HG02763 (cell line): ENCODE results near the gene PAGR1.
"Not testable (repeated sequence)": the region's sequence is repeated elsewhere in the genome, so short reads cannot be mapped to it uniquely, and the experiment has no call there.

ENCODE experiments used
- ATAC-seq: cut with Tn5 transposase; IDR thresholded peaks from one replicate; pipeline ENCODE4 v1.9.1; 2021; ENCODE audit warnings: mild to moderate bottlenecking, moderate library complexity; ENCODE audit not compliant: unreplicated experiment

The PAGR1 gene

DNA sequence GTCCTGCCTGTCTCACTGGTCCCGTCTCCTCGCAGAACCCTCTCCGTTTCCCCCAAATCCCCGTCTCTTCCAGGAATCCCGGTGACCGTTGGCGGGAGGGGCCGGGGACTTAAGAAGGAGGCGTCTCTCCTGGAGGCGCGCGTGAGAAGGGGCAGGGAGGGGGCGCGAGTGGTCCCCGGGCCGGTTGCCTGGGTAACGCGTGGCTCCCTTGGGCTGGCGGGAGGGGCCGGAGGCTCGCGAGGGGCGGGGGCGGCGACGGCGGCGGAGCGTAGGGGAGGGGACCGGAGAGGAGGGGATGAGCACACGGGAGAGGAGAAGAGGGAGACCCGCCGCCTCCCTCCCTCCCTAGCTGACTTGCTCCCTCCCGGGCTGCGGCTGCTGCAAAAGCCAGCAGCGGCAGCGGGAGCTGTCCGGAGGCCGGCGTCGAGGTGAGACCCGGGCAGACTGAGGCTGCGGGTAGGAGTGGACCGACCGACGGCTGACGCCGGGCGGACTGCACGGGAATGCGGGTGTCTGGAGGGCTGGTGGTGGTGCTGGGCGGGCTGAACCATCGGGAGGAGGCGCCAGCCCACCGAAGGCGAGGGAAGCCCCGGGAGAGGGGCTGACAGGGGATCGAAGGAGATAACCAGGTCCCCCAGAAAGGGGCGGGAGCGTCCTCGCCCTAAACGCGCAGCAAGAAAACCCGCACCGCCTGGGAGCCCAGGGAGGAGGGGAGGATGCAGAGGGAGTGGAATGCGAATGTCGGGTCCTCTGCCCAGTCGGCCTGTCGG is 3.9 kb upstream of the PAGR1 start, which contains the start of gene PRRT2:
Gene PRRT2 (plus strand): TSS at position 298 of the 770 bp plus-strand sequence. CDS start 862 bp downstream, outside the sequence.
- ATAC-seq, result no peak

DNA sequence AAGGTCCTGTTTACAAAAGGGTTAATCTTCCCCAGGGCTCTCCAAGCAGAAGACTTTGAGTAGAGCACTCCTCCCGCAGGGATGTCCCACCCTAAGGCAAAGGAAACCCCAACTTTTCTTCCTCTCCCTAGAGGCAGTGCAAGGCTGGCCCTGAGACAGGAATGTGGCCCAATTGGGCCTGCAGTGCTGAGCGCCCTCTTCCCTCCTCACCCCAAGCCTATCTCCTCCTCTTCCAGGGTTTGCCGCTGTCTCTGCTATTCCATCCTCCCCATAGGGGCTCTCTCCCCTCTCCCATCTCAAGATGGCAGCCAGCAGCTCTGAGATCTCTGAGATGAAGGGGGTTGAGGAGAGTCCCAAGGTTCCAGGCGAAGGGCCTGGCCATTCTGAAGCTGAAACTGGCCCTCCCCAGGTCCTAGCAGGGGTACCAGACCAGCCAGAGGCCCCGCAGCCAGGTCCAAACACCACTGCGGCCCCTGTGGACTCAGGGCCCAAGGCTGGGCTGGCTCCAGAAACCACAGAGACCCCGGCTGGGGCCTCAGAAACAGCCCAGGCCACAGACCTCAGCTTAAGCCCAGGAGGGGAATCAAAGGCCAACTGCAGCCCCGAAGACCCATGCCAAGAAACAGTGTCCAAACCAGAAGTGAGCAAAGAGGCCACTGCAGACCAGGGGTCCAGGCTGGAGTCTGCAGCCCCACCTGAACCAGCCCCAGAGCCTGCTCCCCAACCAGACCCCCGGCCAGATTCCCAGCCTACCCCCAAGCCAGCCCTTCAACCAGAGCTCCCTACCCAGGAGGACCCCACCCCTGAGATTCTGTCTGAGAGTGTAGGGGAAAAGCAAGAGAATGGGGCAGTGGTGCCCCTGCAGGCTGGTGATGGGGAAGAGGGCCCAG is 3.0 kb upstream of the PAGR1 start:
- ATAC-seq, result no peak

DNA sequence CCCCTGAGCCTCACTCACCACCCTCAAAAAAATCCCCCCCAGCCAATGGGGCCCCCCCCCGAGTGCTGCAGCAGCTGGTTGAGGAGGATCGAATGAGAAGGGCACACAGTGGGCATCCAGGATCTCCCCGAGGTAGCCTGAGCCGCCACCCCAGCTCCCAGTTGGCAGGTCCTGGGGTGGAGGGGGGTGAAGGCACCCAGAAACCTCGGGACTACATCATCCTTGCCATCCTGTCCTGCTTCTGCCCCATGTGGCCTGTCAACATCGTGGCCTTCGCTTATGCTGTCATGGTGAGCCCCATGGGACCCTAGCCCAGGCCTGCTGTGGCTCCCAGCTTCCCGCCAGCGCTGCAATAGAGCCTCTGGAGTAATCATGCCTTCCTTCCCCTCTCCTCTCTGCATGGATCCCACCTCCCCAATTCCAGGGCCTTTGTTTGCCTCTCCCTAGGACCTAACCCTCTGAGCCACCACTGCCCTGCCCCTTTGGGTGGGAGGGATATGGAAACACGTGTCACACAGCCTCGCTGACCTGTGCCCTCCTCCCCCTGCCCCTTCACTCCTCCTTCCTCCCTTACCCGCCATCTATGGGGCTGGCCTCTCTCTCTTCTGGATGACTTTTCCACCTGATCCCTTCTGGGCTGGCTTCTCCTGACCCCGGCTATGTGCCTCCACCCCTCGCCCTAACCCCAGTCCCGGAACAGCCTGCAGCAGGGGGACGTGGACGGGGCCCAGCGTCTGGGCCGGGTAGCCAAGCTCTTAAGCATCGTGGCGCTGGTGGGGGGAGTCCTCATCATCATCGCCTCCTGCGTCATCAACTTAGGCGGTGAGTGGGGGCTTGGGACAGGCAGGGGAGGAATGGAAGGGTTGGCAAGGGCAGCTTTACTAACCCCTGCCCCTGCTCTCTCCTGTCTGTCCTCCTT is 2.0 kb upstream of the PAGR1 start:
- no peak for ATAC-seq

DNA sequence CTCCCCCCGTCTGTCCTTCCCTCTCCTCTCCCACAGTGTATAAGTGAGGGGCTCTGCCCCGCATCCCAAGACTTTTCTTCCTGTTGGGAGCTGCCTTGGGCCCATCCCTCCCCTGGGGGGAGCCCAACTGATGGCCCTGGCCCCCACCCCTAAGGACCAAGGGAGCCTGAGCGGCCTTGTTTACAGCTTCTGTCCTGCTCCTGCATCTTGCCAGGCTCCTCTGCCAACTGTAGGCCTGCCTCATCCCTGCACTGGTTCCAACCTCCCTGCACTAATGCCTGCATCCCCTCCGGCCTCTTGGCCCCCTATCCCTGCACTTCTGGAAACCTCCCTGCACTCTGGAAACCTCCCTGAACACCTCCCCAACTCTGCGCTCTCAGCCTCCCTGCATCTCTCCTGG is 1.4 kb upstream of the PAGR1 start:
- no peak for ATAC-seq

DNA sequence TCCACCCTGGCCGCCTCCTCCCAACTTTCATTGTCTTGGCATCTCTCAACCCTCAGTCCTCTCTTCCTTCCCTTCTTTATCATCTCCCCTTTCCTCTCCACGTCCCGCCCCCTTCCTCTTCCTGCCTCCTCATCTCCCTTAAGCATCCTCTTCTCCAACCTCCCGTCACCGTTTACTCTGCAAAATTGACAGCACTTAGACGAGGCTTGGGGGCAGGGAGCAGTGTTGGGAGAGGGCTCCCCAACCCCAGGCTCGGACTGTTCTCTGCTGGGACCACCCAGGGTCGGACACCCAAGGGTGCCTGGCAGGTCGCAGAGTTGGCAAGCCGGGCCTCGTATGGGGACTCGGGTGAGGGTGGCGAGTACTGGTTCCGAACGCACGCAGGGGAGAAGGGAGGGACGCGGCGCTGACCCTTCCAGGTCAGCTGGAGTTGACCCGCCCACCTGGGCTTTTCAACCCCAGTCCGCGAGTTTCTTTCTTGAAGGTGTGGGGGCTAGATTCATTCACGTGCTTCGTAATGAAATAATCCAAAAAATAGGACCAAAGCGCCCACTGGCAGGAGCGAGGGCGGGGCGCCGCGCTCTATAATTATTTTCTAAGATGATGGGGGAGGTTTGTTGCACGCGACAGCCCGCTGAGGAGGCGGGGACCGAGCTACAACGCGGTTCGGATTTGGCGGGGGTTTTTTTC is 775 bp upstream of the PAGR1 start:
- no peak for ATAC-seq

DNA sequence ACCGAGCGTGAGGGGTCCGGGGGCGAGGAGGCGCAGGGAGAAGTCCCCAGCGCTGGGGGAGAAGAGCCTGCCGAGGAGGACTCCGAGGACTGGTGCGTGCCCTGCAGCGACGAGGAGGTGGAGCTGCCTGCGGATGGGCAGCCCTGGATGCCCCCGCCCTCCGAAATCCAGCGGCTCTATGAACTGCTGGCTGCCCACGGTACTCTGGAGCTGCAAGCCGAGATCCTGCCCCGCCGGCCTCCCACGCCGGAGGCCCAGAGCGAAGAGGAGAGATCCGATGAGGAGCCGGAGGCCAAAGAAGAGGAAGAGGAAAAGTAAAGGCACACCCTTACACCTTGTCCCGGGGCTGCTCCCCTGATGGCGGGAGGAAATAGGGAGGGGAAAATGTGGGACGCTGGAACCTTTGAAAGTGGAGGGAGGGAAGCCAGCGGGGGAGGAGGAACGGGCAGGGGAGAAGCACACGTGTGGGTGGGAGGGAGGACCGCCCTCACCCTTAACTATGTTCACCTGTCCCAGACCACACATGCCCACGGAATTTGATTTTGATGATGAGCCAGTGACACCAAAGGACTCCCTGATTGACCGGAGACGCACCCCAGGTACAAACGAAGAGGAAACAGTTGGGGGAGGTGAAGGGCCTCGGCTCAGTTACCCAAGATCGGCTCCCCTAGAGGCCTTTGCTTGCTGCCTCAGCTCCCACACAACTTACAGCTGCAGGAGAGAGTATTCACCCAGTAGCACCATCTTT is 916 bp downstream of the PAGR1 start:
- peak; percentile 10 for ATAC-seq

DNA sequence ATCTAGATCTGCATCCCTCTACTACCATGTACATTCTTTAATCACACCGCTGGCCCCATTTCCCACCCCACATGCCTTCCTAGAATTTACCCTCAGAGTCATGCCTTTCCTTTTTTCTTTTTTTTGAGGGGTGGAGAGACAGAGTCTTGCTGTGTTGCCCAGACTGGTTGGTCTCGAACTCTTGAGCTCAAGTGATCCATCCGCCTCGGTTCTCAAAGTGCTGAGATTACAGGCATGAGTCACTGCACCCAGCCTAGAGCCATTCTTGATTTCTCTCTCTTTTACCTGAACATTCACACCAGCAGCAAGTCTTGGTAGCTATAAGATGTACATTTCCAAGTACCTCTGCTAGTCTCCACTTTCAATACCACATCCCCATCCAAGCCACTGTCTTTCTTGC is 2.1 kb downstream of the PAGR1 start:
- no peak for ATAC-seq

DNA sequence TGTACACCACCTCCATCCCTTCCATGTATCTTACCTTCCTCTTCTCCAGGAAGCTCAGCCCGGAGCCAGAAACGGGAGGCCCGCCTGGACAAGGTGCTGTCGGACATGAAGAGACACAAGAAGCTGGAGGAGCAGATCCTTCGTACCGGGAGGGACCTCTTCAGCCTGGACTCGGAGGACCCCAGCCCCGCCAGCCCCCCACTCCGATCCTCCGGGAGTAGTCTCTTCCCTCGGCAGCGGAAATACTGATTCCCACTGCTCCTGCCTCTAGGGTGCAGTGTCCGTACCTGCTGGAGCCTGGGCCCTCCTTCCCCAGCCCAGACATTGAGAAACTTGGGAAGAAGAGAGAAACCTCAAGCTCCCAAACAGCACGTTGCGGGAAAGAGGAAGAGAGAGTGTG is 3.6 kb downstream of the PAGR1 start:
- no peak for ATAC-seq

DNA sequence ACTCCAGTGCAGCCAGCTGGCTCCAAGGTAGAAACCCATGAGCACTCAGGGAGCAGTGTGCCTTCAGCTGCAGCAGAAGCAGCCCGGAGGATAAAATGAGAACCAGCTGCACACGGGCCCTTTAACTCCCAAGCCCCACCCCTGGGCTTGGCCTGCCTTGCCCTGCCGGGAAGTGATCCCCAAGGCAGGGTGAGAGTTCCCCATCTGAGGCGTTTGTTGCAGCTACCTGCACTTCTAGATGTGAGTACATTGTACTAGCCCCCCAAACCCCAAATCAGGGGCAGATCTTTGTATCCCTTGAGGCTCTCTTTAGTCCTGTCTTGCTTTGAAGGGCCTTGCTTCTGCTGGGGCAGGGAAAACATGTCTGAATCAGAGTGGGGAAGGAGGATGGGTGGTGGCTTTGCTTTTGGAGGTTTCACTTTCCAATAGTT is 4.3 kb downstream of the PAGR1 start, which contains the start of gene MVP:
Gene MVP (plus strand): TSS at position 192 of the 431 bp plus-strand sequence. CDS start 10,088 bp downstream, outside the sequence.
- no peak for ATAC-seq

DNA sequence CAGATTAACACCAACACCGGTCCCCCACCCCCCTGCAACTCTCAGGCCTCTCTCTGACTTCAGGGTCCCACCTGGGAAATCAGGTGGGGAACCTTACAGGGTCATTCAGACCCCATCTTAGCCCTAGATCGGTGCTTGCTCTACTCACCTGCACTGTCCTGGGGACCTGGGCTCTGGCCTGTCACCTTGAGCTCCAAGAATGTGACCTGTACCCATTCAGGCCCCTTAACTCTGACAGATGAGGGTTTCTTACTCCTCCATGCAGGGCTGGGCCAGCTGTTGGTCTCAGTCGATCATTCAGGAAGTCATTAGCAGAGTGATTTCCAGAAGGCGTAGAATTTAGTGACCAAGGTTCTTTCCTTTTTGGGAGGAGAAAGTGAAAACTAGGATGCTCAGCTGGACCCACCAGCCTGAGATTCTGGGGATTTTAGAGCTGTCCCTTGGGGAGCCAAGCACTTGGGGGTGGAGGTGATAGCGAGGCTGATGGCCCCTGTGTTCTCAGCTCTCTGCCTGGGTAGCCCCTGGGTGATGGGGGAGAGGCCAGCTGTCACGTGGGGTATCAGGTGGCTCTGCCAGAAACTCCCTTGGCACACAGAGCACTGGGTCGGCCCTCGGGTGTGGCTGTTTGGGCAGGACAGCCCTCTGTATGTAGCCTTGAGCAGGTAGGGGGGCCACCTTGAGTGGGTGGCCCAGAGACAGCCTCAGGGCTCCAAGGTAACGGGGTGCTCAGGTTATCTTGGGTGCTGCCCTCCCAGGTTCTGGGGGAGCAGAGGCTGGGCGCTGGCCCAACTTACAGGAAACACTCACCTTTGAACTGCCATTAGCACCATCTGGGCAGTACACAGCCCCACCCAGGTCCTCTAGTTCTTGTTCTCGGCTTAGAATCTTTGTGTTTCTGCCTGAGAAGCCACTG is 5.0 kb downstream of the PAGR1 start:
- ATAC-seq, result peak; percentile 36

DNA sequence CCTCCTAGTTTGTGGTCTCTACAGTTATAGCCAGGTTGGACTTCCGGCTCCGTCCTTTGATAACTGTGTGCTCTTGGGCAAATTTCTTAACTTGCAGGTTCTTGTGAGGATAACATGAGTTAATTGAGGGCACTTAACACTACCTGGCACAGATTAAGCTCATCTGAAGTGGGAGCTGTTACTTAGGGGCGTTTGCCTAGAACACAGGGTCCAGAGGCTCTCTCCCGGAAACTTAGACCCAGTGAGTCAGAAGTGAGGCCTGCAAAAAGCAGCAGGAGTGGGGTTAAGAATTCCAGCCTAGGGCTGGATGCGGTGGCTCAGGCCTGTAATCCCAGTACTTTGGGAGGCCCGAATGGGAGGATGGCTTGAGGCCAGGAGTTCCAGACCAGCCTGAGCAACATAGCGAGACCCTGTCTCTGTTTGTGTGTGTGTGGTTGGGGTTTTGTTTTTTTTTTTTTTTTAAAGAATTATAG is 5.7 kb downstream of the PAGR1 start:
- ATAC-seq, result no peak

DNA sequence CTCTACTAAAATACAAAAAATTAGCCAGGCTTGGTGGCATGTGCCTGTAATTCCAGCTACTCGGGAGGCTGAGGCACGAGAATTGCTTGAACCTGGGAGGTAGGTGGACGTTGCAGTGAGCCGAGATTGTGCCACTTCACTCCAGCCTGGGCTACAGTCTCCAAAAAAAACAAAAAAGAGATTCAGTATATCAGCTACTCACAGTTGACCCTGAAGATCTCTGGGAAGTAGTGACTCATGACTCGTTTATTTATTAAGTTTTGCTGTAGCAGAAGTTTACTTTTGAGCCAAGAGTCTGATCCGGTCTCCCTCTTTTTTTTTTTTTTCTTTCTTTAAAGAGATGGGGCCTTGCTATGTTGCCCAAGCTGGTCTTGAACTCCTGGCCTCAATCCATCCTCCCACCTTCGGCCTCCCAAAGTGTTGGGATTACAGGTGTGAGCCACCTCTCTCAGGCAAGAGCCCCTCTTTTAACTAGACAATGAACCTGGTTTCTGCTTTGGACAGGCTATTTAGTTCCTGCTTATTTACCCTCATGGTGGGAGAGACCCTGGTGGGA is 8.7 kb downstream of the PAGR1 start:
- ATAC-seq, result no peak

DNA sequence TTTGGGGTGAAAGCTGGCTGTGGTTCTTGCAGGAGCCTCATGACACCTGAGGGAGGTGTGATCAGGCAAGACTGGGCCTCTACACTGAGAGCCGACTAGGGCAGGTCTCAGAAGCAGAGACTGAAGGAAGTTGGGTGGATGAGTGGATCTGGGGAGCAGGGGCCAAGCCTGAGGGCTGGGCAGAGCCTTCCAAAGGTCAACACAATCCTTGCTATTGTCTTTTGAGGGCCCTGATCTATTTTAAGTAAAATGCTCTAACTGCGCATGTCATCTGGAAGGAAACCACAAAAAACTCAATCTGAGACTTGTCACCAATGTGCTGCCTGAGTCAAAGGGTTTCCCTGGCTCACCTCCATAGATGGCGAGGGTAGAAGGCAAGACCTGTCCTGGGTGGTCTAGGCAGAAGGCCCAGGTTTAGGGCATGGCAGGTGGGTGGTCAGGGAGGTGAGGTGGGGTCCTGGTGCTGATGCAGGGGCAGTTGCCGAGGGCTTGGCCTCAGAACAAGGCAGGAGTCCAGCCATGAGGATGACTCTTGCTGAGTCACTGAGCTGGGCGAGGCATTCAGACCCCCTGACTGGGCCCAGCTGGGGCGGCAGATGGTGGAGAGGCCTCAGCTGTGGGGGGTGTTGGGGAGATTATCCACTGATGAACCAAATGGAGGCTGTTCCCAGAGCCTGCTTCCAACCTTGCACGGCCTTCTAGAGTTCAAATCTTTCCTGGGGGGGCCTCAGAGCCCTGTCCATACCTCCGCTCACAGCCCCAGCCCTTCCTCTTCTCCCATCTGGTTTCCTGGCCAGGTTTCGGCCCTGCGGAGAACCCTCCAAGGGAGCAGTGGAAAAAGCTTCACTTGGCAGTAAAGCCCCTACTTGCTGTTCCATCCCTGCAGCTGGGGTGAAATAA is 9.4 kb downstream of the PAGR1 start:
- ATAC-seq, result no peak

DNA sequence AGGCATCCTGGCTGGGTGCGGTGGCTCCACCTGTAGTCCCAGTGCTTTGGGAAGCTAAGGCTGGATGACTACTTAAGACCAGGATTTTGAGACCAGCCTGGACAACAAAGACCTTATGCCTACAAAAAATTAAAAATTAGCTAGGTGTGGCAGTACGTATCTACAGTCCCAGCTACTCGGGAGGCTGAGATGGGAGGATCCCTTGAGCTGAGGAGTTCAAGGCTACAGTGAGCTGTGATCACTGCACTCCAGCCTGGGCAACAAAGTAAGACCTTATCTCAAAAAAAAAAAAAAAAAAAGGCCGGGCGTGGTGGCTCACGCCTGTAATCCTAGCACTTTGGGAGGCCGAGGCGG is 10.4 kb downstream of the PAGR1 start:
- no peak for ATAC-seq

DNA sequence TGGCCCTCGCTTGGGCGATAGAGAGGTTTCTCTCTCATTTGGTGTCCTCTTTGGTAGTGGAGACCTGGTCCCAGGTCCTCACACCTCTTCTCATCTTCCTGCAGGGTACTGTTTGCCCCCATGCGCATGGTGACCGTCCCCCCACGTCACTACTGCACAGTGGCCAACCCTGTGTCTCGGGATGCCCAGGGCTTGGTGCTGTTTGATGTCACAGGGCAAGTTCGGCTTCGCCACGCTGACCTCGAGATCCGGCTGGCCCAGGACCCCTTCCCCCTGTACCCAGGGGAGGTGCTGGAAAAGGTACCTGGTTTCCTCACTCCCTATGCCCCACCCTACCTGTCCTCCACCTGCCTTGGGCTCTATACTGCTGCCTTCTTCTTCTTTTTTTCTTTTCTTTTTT is 14.8 kb downstream of the PAGR1 start:
- no peak for ATAC-seq

DNA sequence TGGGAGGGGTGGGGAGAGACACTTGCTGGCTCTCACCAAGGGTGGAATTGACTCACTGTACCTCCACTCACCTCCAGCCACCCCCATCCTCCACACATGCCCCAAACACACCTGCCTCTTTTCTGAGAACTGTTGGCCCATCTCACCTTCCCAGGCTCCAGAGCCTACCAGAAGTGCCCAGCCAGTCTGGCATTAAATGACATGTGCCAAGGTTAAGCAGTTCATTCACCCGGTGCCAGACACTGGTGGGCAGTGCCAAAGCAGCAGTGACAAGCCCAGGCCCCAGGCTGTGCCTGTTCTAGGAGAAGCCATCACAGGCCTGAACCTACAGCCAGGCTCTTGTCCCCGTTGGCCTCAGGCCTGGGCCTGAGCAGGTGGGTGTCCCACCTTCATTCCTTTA is 15.5 kb downstream of the PAGR1 start:
- ATAC-seq, result no peak

DNA sequence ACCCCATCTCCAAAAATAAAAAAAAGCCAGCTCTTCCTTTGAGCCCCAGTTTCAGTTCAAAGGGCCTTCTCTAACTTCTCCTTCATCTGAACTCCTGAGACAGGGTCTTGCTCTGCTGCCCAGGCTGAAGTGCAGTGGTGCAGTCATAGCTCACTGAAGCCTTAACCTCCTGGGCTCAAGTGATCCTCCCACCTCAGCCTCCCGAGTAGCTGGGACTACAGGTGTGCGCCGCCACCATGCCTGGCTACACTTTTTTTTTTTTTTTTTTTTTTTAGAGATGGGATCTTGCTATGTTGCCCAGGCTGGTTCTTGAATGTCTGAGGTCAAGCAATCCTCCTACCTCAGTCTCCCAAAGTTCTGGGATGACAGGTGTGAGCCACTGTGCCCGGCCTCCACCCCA is 17.3 kb downstream of the PAGR1 start:
- ATAC-seq, result not testable (repeated sequence)
